A549 (cell line): Measurements from ENCODE around the gene SYT3. TPM values are rescaled to one million over a fixed set of nuclear protein-coding genes. Genes with fewer than 3 reads are reported as not detected.

Source experiments
- ATAC-seq, 2 experiments: fragments of 200-7000 bp in 1 of 2; fragments of >200 bp in 1 of 2; cut with Nextera tagmentation in 1 of 2; cut with Tn5 transposase in 1 of 2; 3 replicates each; pipeline versions ENCODE4 v1.8.0 to v1.9.1; 2018 to 2020; ENCODE audit warnings: mild to moderate bottlenecking in 1 of 2, moderate library complexity in 1 of 2
- CTCF ChIA-PET: fragments of 300-600 bp; sonication (Branson Sonifier 250); formaldehyde crosslinking; extraction: SDS; loops from one replicate; lab custom pipeline; 2021; ENCODE audit warnings: antibody characterized with exemption, inconsistent platforms; lab: Yijun Ruan, JAX
- POLR2A ChIA-PET: fragments of 350-600 bp; formaldehyde crosslinking; extraction: SDS; loops from one replicate; lab custom pipeline; 2021; ENCODE audit warnings: antibody characterized with exemption, inconsistent platforms; lab: Yijun Ruan, JAX
- DNase-seq, 2 experiments: peaks; one replicate each; pipeline versions ENCODE4 v3.0.0 to v3.0.0-alpha.2; 2011 to 2016; ENCODE audit warnings: low read depth in 1 of 2, low spot score in 1 of 2
- FAIRE-seq: peaks from 2 replicates; lab custom pipeline; 2011; peaks lifted over from hg19 to GRCh38; lab: Jason Lieb, UNC
- H3K27ac ChIP-seq, 2 experiments: fragments of >200 bp; sonication (Bioruptor Twin); formaldehyde crosslinking; 3 replicates each; pipeline ENCODE4 v1.5.1; 2016 to 2017
- H3K4me1 ChIP-seq: fragments of >200 bp; sonication (Bioruptor Twin); formaldehyde crosslinking; 3 replicates; pipeline ENCODE4 v1.6.1; 2016
- H3K4me2 ChIP-seq: fragments of >200 bp; sonication (Bioruptor Twin); formaldehyde crosslinking; 3 replicates; pipeline ENCODE4 v1.6.1; 2016
- H3K4me3 ChIP-seq: fragments of >200 bp; sonication (Bioruptor Twin); formaldehyde crosslinking; 3 replicates; pipeline ENCODE4 v1.5.1; 2016
- H3K9me3 ChIP-seq: fragments of >200 bp; sonication (Bioruptor Twin); formaldehyde crosslinking; 3 replicates; pipeline ENCODE4 v1.6.1; 2016
- JUNB ChIP-seq: fragments of >200 bp; sonication (Bioruptor Twin); formaldehyde crosslinking; IDR thresholded peaks from 2 replicates; pipeline ENCODE4 v1.6.1; 2016
- WGBS: methylation state at CpG from one replicate; pipeline ENCODE4 v1.1.6; 2017; ENCODE audit errors: missing lambda C conversion rate; 5-methylcytosine and 5-hydroxymethylcytosine counted together
- polyA plus RNA-seq, 4 experiments: library from polyadenylated mRNA; depleted of rRNA in 3 of 4; stranded (reverse); fragments of >200 nt; fragmentation: RNase III in 1 of 4; extraction: RNeasy Plus Mini Kit Qiagen cat#74134 plus additional on column Dnase treatment in 1 of 4; gene quantifications; 2 replicates in 3 of 4; 3 replicates in 1 of 4; pipeline ENCODE4 v1.2.3, GENCODE V29; 2011 to 2017

Gene SYT3
- polyA plus RNA-seq, 2 of the 4 experiments (the other 2 are of a cell fraction): 0.25 to 1.1 TPM

GRCh38 chr19:50573741-50574461 lies 65.8 kb downstream of the SYT3 start:
- WGBS: 69% methylated on average over 13 of the region's 13 CpGs
- no peak for TF ChIP-seq JUNB
- Histone ChIP-seq H3K4me3 (no peak overlapping the region), H3K9me3 (no peaks in the 10 kb centered on the region), H3K27ac (no peak overlapping the region), H3K4me2 (no peak overlapping the region), H3K4me1 (no peaks in the 10 kb centered on the region)
- no peak for DNase-seq
- no peak for FAIRE-seq
- ATAC-seq: no peak; a peak in 1 of 6 replicates
- CTCF ChIA-PET: interaction anchor here (0.5 to 8.4 kb wide), 7 partner anchors 11 to 96 kb away, joined by 3 to 98 read pairs (median 4); no protein-coding TSS in a partner anchor
- POLR2A ChIA-PET: no interaction called here

Other genes starting within 250 kb of the SYT3 start
- not detected in 2 replicates for gene SPIB, start 220.9 kb downstream of the SYT3 start, polyA plus RNA-seq (2011; rRNA removed)
- 0.03 to 0.54 TPM (median 0.12 TPM) in 3 replicates for gene SPIB, start 220.9 kb downstream of the SYT3 start, polyA plus RNA-seq (2017; fragmentation: RNase III; extraction: RNeasy Plus Mini Kit Qiagen cat#74134 plus additional on column Dnase treatment)
- 0.03 TPM in 1 of 2 replicates, not detected in the other for gene MYBPC2, start 207.0 kb downstream of the SYT3 start, polyA plus RNA-seq (2011; rRNA removed)
- gene MYBPC2, start 207.0 kb downstream of the SYT3 start, polyA plus RNA-seq (2017; fragmentation: RNase III; extraction: RNeasy Plus Mini Kit Qiagen cat#74134 plus additional on column Dnase treatment): 0.03 to 0.10 TPM in 2 of 3 replicates, not detected in the other
- gene EMC10, start 163.4 kb downstream of the SYT3 start, polyA plus RNA-seq (2011; rRNA removed): 52.8 and 54.0 TPM in 2 replicates
- 140 to 147 TPM (median 147 TPM) in 3 replicates for gene EMC10, start 163.4 kb downstream of the SYT3 start, polyA plus RNA-seq (2017; fragmentation: RNase III; extraction: RNeasy Plus Mini Kit Qiagen cat#74134 plus additional on column Dnase treatment)
- 0.57 and 1.1 TPM in 2 replicates for gene GARIN5A, start 163.0 kb downstream of the SYT3 start, polyA plus RNA-seq (2011; rRNA removed)
- 1.5 to 2.5 TPM (median 1.7 TPM) in 3 replicates for gene GARIN5A, start 163.0 kb downstream of the SYT3 start, polyA plus RNA-seq (2017; fragmentation: RNase III; extraction: RNeasy Plus Mini Kit Qiagen cat#74134 plus additional on column Dnase treatment)
- 19.3 and 24.2 TPM in 2 replicates for gene JOSD2, start 128.7 kb downstream of the SYT3 start, polyA plus RNA-seq (2011; rRNA removed)
- gene JOSD2, start 128.7 kb downstream of the SYT3 start, polyA plus RNA-seq (2017; fragmentation: RNase III; extraction: RNeasy Plus Mini Kit Qiagen cat#74134 plus additional on column Dnase treatment): 55.5 to 62.4 TPM (median 61.7 TPM) in 3 replicates
- gene ASPDH, start 126.0 kb downstream of the SYT3 start, polyA plus RNA-seq (2011; rRNA removed): not detected in 2 replicates
- not detected in 3 replicates for gene ASPDH, start 126.0 kb downstream of the SYT3 start, polyA plus RNA-seq (2017; fragmentation: RNase III; extraction: RNeasy Plus Mini Kit Qiagen cat#74134 plus additional on column Dnase treatment)
- 0.49 and 0.54 TPM in 2 replicates for gene LRRC4B, start 71.4 kb downstream of the SYT3 start, polyA plus RNA-seq (2011; rRNA removed)
- gene LRRC4B, start 71.4 kb downstream of the SYT3 start, polyA plus RNA-seq (2017; fragmentation: RNase III; extraction: RNeasy Plus Mini Kit Qiagen cat#74134 plus additional on column Dnase treatment): 0.67 to 1.2 TPM (median 0.97 TPM) in 3 replicates
- 1.8 and 2.1 TPM in 2 replicates for gene C19orf81, start 9.6 kb upstream of the SYT3 start, polyA plus RNA-seq (2011; rRNA removed)
- gene C19orf81, start 9.6 kb upstream of the SYT3 start, polyA plus RNA-seq (2017; fragmentation: RNase III; extraction: RNeasy Plus Mini Kit Qiagen cat#74134 plus additional on column Dnase treatment): 7.9 to 9.5 TPM (median 8.2 TPM) in 3 replicates
- 0.01 and 0.04 TPM in 2 replicates for gene SHANK1, start 79.9 kb upstream of the SYT3 start, polyA plus RNA-seq (2011; rRNA removed)
- gene SHANK1, start 79.9 kb upstream of the SYT3 start, polyA plus RNA-seq (2017; fragmentation: RNase III; extraction: RNeasy Plus Mini Kit Qiagen cat#74134 plus additional on column Dnase treatment): 0.07 to 0.17 TPM (median 0.09 TPM) in 3 replicates
- 1.4 and 1.5 TPM in 2 replicates for gene CLEC11A, start 83.5 kb upstream of the SYT3 start, polyA plus RNA-seq (2011; rRNA removed)
- gene CLEC11A, start 83.5 kb upstream of the SYT3 start, polyA plus RNA-seq (2017; fragmentation: RNase III; extraction: RNeasy Plus Mini Kit Qiagen cat#74134 plus additional on column Dnase treatment): 5.0 to 6.4 TPM (median 6.2 TPM) in 3 replicates
- gene GPR32, start 130.6 kb upstream of the SYT3 start, polyA plus RNA-seq (2011; rRNA removed): not detected in 2 replicates
- not detected in 3 replicates for gene GPR32, start 130.6 kb upstream of the SYT3 start, polyA plus RNA-seq (2017; fragmentation: RNase III; extraction: RNeasy Plus Mini Kit Qiagen cat#74134 plus additional on column Dnase treatment)
- not detected in 2 replicates for gene ACP4, start 150.5 kb upstream of the SYT3 start, polyA plus RNA-seq (2011; rRNA removed)
- not detected in 3 replicates for gene ACP4, start 150.5 kb upstream of the SYT3 start, polyA plus RNA-seq (2017; fragmentation: RNase III; extraction: RNeasy Plus Mini Kit Qiagen cat#74134 plus additional on column Dnase treatment)
- 0.25 and 0.30 TPM in 2 replicates for gene KLK1, start 183.9 kb upstream of the SYT3 start, polyA plus RNA-seq (2011; rRNA removed)
- gene KLK1, start 183.9 kb upstream of the SYT3 start, polyA plus RNA-seq (2017; fragmentation: RNase III; extraction: RNeasy Plus Mini Kit Qiagen cat#74134 plus additional on column Dnase treatment): not detected in 3 replicates
- gene KLK15, start 193.7 kb upstream of the SYT3 start, polyA plus RNA-seq (2011; rRNA removed): not detected in 2 replicates
- gene KLK15, start 193.7 kb upstream of the SYT3 start, polyA plus RNA-seq (2017; fragmentation: RNase III; extraction: RNeasy Plus Mini Kit Qiagen cat#74134 plus additional on column Dnase treatment): not detected in 3 replicates
- gene KLK3, start 215.0 kb upstream of the SYT3 start, polyA plus RNA-seq (2011; rRNA removed): not detected in 2 replicates
- not detected in 3 replicates for gene KLK3, start 215.0 kb upstream of the SYT3 start, polyA plus RNA-seq (2017; fragmentation: RNase III; extraction: RNeasy Plus Mini Kit Qiagen cat#74134 plus additional on column Dnase treatment)
- 0.42 and 0.49 TPM in 2 replicates for gene KLK2, start 233.6 kb upstream of the SYT3 start, polyA plus RNA-seq (2011; rRNA removed)
- 0.14 to 0.36 TPM (median 0.21 TPM) in 3 replicates for gene KLK2, start 233.6 kb upstream of the SYT3 start, polyA plus RNA-seq (2017; fragmentation: RNase III; extraction: RNeasy Plus Mini Kit Qiagen cat#74134 plus additional on column Dnase treatment)